Subcutaneous abdominal adipose tissue (tissue), 5 donors: ENCODE measurements around the gene DISP2.

Experiments
- H3K27ac ChIP-seq: one replicate; pipeline ENCODE4 v1.7.0; 2013; ENCODE audit warnings: low read depth, mild to moderate bottlenecking, inconsistent platforms, low read length, moderate library complexity
- H3K27me3 ChIP-seq, 5 donors: one replicate each; pipeline ENCODE4 v1.7.0; 2013; ENCODE audit warnings: low read length in 5 of 5, inconsistent platforms in 1 of 5; ENCODE audit not compliant: control insufficient read depth in 5 of 5, insufficient read depth in 4 of 5
- H3K36me3 ChIP-seq, 5 donors: one replicate each; pipeline ENCODE4 v1.7.0; 2013; ENCODE audit warnings: low read length in 5 of 5; ENCODE audit not compliant: control insufficient read depth in 5 of 5, insufficient read depth in 5 of 5
- H3K4me1 ChIP-seq, 5 donors: one replicate each; pipeline ENCODE4 v1.7.0; 2013; ENCODE audit warnings: low read length in 5 of 5, mild to moderate bottlenecking in 3 of 5, moderate library complexity in 1 of 5; ENCODE audit not compliant: control insufficient read depth in 5 of 5, insufficient read depth in 5 of 5
- H3K4me3 ChIP-seq, 5 donors: one replicate each; pipeline ENCODE4 v1.7.0; 2013; ENCODE audit warnings: low read length in 5 of 5, low read depth in 1 of 5
- H3K9ac ChIP-seq, 5 donors: one replicate each; pipeline ENCODE4 v1.7.0; 2013; ENCODE audit warnings: low read length in 5 of 5, mild to moderate bottlenecking in 4 of 5, moderate library complexity in 3 of 5
- H3K9me3 ChIP-seq, 5 donors: one replicate each; pipeline ENCODE4 v1.7.0; 2013; ENCODE audit warnings: low read length in 5 of 5; ENCODE audit not compliant: control insufficient read depth in 5 of 5
- donor health status: healthy.
- donor health status: healthy.
- donor health status: healthy.
- donor health status: healthy.
- donor health status: healthy.

DISP2 gene

GRCh38 chr15:40357723-40358470 is at the start of gene DISP2:
TSS of gene DISP2 (plus strand) at chr15:40358219. CDS start at chr15:40358322, 103 bp downstream.
- H3K27ac ChIP-seq, result no peak within 1 kb of the TSS
- peak within 1 kb of the TSS in 1 of 5 donors; percentile 26 for H3K9ac ChIP-seq
- peak within 1 kb of the TSS in 4 of 5 donors; percentile 63 to 73 (median 68) for H3K4me3 ChIP-seq
- H3K36me3 ChIP-seq, result no peaks in the 10 kb centered on the region
- H3K4me1 ChIP-seq, result peaks cover 0 to 27% (median 24%) of the 10 kb centered on the region in 5 donors
- peaks cover 0 to 13% (median 0%) of the 10 kb centered on the region in 5 donors for H3K27me3 ChIP-seq
- no peaks in the 10 kb centered on the region for H3K9me3 ChIP-seq

- Histone ChIP-seq H3K4me3 (no peak overlapping the region), H3K36me3 (no peaks in the 10 kb centered on the region), H3K9ac (no peak overlapping the region), H3K4me1 (peaks cover 0 to 27% (median 4%) of the 10 kb centered on the region in 5 donors), H3K27me3 (peaks cover 4 to 14% (median 6%) of the 10 kb centered on the region in 5 donors), H3K27ac (no peak overlapping the region), H3K9me3 (no peaks in the 10 kb centered on the region)
Measured at GRCh38 chr15:40309344-40309862, 48.6 kb upstream of the DISP2 start.

GRCh38 chr15:40310001-40310959 is 47.7 kb upstream of the DISP2 start:
- Histone ChIP-seq H3K36me3 (no peaks in the 10 kb centered on the region), H3K9ac (no peak overlapping the region), H3K4me3 (no peak overlapping the region), H3K4me1 (peaks cover 0 to 27% (median 4%) of the 10 kb centered on the region in 5 donors), H3K9me3 (no peaks in the 10 kb centered on the region), H3K27ac (no peak overlapping the region), H3K27me3 (peaks cover 4 to 14% (median 6%) of the 10 kb centered on the region in 5 donors)

- Histone ChIP-seq H3K27me3 (peaks cover 6 to 14% (median 10%) of the 10 kb centered on the region in 5 donors), H3K4me3 (no peak overlapping the region), H3K36me3 (no peaks in the 10 kb centered on the region), H3K4me1 (peaks cover 0 to 22% (median 4%) of the 10 kb centered on the region in 5 donors), H3K9me3 (no peaks in the 10 kb centered on the region), H3K27ac (no peak overlapping the region), H3K9ac (no peak overlapping the region)
Measured at GRCh38 chr15:40310993-40311392, 47.0 kb upstream of the DISP2 start.

GRCh38 chr15:40312370-40313158 is 45.5 kb upstream of the DISP2 start:
- H3K27ac ChIP-seq, result no peak overlapping the region
- no peak overlapping the region for H3K9ac ChIP-seq
- H3K27me3 ChIP-seq, result peaks cover 6 to 14% (median 10%) of the 10 kb centered on the region in 5 donors
- no peaks in the 10 kb centered on the region for H3K9me3 ChIP-seq
- no peak overlapping the region for H3K4me3 ChIP-seq
- peaks cover 0 to 14% (median 4%) of the 10 kb centered on the region in 5 donors for H3K4me1 ChIP-seq
- no peaks in the 10 kb centered on the region for H3K36me3 ChIP-seq

- no peaks in the 10 kb centered on the region for H3K9me3 ChIP-seq
- no peak overlapping the region for H3K27ac ChIP-seq
- H3K4me1 ChIP-seq, result peaks cover 0 to 13% (median 4%) of the 10 kb centered on the region in 5 donors
- H3K9ac ChIP-seq, result no peak overlapping the region
- peaks cover 6 to 14% (median 10%) of the 10 kb centered on the region in 5 donors for H3K27me3 ChIP-seq
- H3K36me3 ChIP-seq, result no peaks in the 10 kb centered on the region
- H3K4me3 ChIP-seq, result no peak overlapping the region
Measured at GRCh38 chr15:40313531-40314398, 44.3 kb upstream of the DISP2 start.

GRCh38 chr15:40314723-40315276 is 43.2 kb upstream of the DISP2 start:
- Histone ChIP-seq H3K36me3 (no peaks in the 10 kb centered on the region), H3K9me3 (no peaks in the 10 kb centered on the region), H3K27me3 (peaks cover 6 to 14% (median 9%) of the 10 kb centered on the region in 5 donors), H3K9ac (no peak overlapping the region), H3K27ac (no peak overlapping the region), H3K4me1 (peaks cover 0 to 6% (median 0%) of the 10 kb centered on the region in 5 donors), H3K4me3 (no peak overlapping the region)

- H3K4me1 ChIP-seq, result peaks cover 0 to 6% (median 0%) of the 10 kb centered on the region in 5 donors
- no peak overlapping the region for H3K4me3 ChIP-seq
- peaks cover 5 to 10% (median 6%) of the 10 kb centered on the region in 5 donors for H3K27me3 ChIP-seq
- no peak overlapping the region for H3K9ac ChIP-seq
- H3K9me3 ChIP-seq, result no peaks in the 10 kb centered on the region
- H3K36me3 ChIP-seq, result no peaks in the 10 kb centered on the region
- no peak overlapping the region for H3K27ac ChIP-seq
Measured at GRCh38 chr15:40316931-40317330, 41.1 kb upstream of the DISP2 start.
